Left ventricle myocardium inferior (tissue), 1 donor: Measurements from ENCODE around the gene PTBP1. TPM values are rescaled to one million over a fixed set of nuclear protein-coding genes. Genes with fewer than 3 reads are reported as not detected.

ENCODE experiments used
- DNase-seq: peaks from one replicate; pipeline ENCODE4 v3.0.0-alpha.2; 2020
- H3K27ac ChIP-seq: fragments of 200-600 bp; replicated peaks from 2 replicates; pipeline ENCODE4 v1.8.0; 2021
- H3K27me3 ChIP-seq: fragments of 200-600 bp; 2 replicates; pipeline ENCODE4 v1.8.0; 2021; ENCODE audit warnings: low read depth
- H3K36me3 ChIP-seq: fragments of 200-600 bp; 2 replicates; pipeline ENCODE4 v1.8.0; 2021
- H3K4me1 ChIP-seq: fragments of 200-600 bp; 2 replicates; pipeline ENCODE4 v1.8.0; 2021
- H3K4me3 ChIP-seq: fragments of 200-600 bp; 2 replicates; pipeline ENCODE4 v1.8.0; 2021; ENCODE audit warnings: mild to moderate bottlenecking, moderate library complexity
- H3K9me3 ChIP-seq: fragments of 200-600 bp; replicated peaks from 2 replicates; pipeline ENCODE4 v1.8.0; 2021
- CTCF ChIP-seq: fragments of 200-600 bp; IDR thresholded peaks from 2 replicates; pipeline ENCODE4 v1.8.0; 2021; ENCODE audit warnings: antibody characterized with exemption, mild to moderate bottlenecking, borderline replicate concordance
- intact Hi-C: fragments of 100-400 bp; cut with micrococcal nuclease; formaldehyde crosslinking; loops from one replicate; pipeline ENCODE4 v1.11.0; 2022
- total RNA-seq: library from RNA; stranded (reverse); fragmentation: NEBNext Ultra II Directional; extraction: Animal tissue kit (Norgen Biotek cat#: 25700); gene quantifications from one replicate; pipeline ENCODE4 v1.2.1, GENCODE V29; 2021
- donor health status: DM: no; HTN: yes; CAD: no; lungs with severe emphysema.

Gene PTBP1
- total RNA-seq, 1 donor from 2014 or later: 55.6 TPM

GRCh38 chr19:854549-854948 is 57.3 kb downstream of the PTBP1 start:
- peaks cover 22% of the 10 kb centered on the region for H3K4me1 ChIP-seq
- intact Hi-C loops: no loop called here
- DNase-seq: no peak
- peaks cover 69% of the 10 kb centered on the region for H3K27me3 ChIP-seq
- no peaks in the 10 kb centered on the region for H3K36me3 ChIP-seq
- no peak overlapping the region for H3K27ac ChIP-seq
- no peak overlapping the region for H3K4me3 ChIP-seq
- H3K9me3 ChIP-seq: no peaks in the 10 kb centered on the region
- no peak for TF ChIP-seq CTCF

- H3K4me3 ChIP-seq: no peak overlapping the region
- DNase-seq: no peak
- no peaks in the 10 kb centered on the region for H3K9me3 ChIP-seq
- H3K27me3 ChIP-seq: peaks cover 74% of the 10 kb centered on the region
- H3K27ac ChIP-seq: no peak overlapping the region
- peaks cover 19% of the 10 kb centered on the region for H3K4me1 ChIP-seq
- TF ChIP-seq CTCF: no peak
- H3K36me3 ChIP-seq: no peaks in the 10 kb centered on the region
- intact Hi-C loops: no loop called here
Observed at GRCh38 chr19:855142-855541, 57.9 kb downstream of the PTBP1 start.

- Histone ChIP-seq H3K27me3 (peaks cover 79% of the 10 kb centered on the region), H3K27ac (no peak overlapping the region), H3K36me3 (no peaks in the 10 kb centered on the region), H3K4me1 (peaks cover 19% of the 10 kb centered on the region), H3K9me3 (no peaks in the 10 kb centered on the region), H3K4me3 (no peak overlapping the region)
- intact Hi-C loops: no loop called here
- no peak for TF ChIP-seq CTCF
- DNase-seq: no peak
Observed at GRCh38 chr19:855566-856120, 58.4 kb downstream of the PTBP1 start.

- Histone ChIP-seq H3K36me3 (no peaks in the 10 kb centered on the region), H3K27me3 (peaks cover 73% of the 10 kb centered on the region), H3K4me1 (peaks cover 22% of the 10 kb centered on the region), H3K27ac (peak overlapping the region; percentile 87), H3K9me3 (no peaks in the 10 kb centered on the region), H3K4me3 (no peak overlapping the region)
- intact Hi-C loops: no loop called here
- no peak for TF ChIP-seq CTCF
- no peak for DNase-seq
Observed at GRCh38 chr19:858284-858683, 61.0 kb downstream of the PTBP1 start.

- Histone ChIP-seq H3K4me3 (peak within 1 kb of the TSS; percentile 65), H3K36me3 (no peaks in the 10 kb centered on the region), H3K27ac (peak within 1 kb of the TSS; percentile 87), H3K4me1 (peaks cover 31% of the 10 kb centered on the region), H3K27me3 (peaks cover 70% of the 10 kb centered on the region), H3K9me3 (no peaks in the 10 kb centered on the region)
- intact Hi-C loops: no loop called here
- no peak for TF ChIP-seq CTCF
- DNase-seq: peak; percentile 79
Observed at GRCh38 chr19:858868-859843, 61.9 kb downstream of the PTBP1 start, which contains the start of gene CFD. Gene CFD (plus strand): TSS chr19:859664. CDS start chr19:859690, 26 bp downstream.
